TTC549 (cell line): ENCODE measurements around the gene PIEZO2.
"Not testable (repeated sequence)": the region's sequence is repeated elsewhere in the genome, so short reads cannot be mapped to it uniquely, and the experiment has no call there.

Source experiments
- FAIRE-seq: peaks from 2 replicates; lab custom pipeline; 2012; peaks lifted over from hg19 to GRCh38; lab: Jason Lieb, UNC

PIEZO2 gene

GRCh38 chr18:10924290-10924689 lies 225.1 kb downstream of the PIEZO2 start:
- FAIRE-seq: no peak

DNA sequence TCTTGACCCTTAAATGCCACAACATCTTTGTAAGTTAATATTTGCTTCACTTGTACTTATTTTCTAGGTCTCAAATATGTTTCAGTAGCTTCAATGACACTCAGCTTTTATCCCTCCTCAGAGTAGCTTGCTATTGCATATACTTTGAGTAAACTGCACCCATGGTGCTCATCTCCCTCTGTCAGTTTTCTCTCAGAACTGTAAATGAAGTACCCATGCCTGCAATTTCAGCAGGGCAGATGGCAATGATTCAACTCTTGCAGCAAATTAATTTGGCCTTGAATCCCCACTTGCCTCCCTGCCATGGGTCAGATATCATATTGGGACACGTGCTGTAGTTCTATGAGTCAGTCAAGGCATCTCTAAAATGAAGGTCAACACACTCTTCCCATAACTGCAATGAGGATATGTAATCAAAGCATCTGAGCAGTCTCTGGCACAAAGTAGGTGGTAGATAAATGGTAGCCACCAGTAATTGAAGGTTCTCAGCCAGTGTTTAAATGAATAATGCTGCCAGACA lies 225.8 kb downstream of the PIEZO2 start:
- FAIRE-seq: no peak

DNA sequence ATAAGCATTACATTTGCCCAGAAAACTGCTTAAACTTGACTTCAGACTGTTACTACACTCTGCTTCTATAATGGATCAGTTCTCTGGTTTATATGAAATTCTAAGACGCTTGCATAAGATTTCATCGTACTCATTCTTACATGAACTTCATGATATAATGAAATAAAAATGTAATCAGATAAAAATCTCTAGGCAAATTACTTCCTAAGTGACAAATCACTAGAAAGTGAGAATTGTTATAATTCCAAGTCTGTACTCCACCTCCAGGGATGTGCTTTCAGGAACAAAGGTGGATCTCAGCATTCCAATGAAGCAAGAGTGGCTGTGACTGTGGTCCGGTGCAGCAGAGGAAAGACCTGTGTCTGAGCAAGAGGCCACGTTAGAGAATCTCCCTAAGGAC lies 226.2 kb downstream of the PIEZO2 start:
- no peak for FAIRE-seq

- not testable (repeated sequence) for FAIRE-seq
Observed at GRCh38 chr18:10922712-10923111, 226.7 kb downstream of the PIEZO2 start.

DNA sequence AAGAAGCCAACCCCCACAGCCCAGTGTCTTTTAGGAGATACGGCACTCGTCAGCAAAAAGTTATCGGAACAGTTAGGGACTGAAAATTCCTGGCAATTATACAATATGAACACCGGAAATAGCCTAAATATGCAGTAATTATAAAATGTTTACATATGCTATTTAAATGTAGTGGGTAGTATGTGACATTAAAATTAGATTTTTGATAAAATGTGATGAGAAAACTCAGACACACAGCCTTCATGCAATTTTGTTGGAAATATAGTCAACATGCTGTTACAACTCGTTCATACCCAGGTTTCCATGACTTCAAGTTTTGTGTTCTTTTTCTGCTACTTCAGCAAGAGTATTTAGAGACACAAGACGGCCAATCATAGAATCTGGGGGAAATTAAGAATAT lies 229.1 kb downstream of the PIEZO2 start:
- FAIRE-seq: not testable (repeated sequence)

DNA sequence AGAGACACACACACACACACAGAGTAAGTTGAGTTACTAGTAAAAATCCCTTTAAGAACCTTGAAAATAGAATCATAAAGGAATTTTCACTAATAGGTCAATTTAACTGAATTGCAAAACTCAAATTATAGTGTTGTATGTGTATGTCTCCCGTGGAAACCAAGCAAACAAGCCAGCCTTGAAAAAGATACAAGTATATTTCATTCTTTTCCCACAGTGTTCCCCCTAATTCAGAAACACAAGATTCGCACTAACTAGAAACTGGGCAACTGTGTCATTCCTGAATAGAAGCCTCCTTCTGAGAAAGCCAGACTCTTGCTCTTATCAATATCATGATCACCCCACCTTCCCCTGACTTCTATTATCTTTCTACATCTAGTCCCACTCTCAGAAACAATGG lies 229.5 kb downstream of the PIEZO2 start:
- FAIRE-seq: no peak

GRCh38 chr18:10916865-10917264 lies 232.5 kb downstream of the PIEZO2 start:
- no peak for FAIRE-seq

- no peak for FAIRE-seq
Observed at GRCh38 chr18:10916387-10916786, 233.0 kb downstream of the PIEZO2 start.

DNA sequence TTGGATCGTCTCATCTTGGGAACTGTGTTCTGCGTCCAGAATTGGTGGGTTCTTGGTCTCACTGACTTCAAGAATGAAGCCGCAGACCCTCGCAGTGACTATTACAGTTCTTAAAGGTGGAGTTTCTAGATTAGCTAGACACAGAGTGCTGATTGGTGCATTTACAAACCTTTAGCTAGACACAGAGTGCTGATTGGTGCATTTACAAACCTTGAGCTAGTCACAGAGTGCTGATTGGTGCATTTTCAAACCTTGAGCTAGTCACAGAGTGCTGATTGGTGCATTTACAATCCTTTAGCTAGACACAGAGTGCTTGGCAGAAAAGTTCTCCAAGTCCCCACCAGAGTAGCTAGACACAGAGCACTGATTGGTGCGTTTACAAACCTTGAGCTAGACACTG lies 233.6 kb downstream of the PIEZO2 start:
- not testable (repeated sequence) for FAIRE-seq

DNA sequence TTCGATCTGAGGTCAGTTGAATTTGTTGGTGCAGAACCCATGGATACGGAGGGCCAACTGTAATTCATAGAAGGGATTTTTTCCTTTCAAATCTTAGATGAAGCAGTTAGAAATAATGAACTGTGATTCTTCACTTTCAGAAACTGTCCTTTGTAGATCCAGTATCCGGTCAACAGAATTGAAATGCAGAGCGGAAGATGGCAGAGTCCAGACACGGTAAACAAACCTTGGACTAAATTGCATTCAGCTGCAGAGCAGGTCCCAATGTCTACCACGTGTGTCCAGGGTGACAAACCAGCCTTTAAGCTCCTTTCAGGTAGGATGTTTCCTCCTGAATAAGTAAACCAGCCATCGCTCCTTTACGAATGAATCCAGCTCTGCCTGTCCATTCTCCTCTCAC lies 234.8 kb downstream of the PIEZO2 start:
- FAIRE-seq: not testable (repeated sequence)

DNA sequence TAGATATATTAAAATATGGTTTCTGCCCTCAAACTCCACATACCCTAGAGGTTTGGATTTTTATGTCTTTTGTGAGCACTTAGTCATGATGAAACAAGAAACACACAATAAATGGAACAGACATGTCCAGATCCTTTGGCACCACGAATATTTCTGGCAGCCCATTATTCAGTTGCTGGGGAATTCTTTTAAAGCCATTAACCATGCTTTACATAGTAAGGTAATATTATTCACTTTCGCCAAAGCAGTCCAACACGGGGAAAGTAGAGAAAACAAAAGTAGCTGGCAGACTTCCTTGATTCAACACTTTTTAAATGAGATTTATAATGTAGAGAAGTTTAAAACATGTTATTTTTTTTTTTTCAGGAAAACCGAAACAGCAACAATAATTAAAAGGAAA lies 235.4 kb downstream of the PIEZO2 start:
- no peak for FAIRE-seq

- FAIRE-seq: no peak
Observed at GRCh38 chr18:10912790-10913545, 236.4 kb downstream of the PIEZO2 start.

DNA sequence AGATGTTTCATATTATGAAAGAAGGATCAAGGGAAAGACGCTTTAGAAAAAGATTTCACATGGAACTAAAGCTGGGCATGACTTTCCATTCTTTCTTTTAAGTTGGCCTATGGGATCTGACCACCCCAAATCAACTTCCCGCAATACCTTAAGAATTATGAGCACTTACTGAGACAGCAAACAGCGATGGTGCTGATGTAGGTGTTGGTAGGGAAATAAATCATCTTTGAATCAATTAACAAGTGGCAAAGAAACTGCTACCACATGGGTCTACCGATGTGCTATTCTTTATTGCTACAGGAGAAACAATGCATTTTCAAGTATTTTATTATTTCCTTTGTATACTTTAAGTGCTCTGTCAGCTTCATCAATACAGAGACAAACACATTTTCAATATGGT lies 239.6 kb downstream of the PIEZO2 start:
- no peak for FAIRE-seq

DNA sequence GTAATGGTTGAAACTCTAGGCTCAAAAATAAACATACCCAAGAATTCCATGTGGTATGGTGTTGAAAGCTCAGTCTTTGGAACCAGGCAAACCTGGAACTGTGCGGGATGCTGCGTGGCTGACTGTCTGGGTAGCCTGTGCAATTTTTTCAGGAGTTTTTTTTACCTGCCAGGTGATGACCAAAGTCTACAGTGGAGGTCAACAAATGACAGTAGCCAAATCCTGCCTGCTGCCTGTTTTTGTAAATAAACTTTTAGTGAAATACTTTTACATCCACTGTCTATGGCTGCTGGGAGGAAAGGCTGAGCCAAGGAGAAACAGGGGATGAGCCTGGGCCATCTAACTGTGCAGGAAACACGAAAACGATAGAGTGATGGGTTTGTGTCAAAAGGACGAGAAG lies 240.6 kb downstream of the PIEZO2 start:
- no peak for FAIRE-seq

GRCh38 chr18:10907749-10908148 lies 241.6 kb downstream of the PIEZO2 start:
- FAIRE-seq: no peak

DNA sequence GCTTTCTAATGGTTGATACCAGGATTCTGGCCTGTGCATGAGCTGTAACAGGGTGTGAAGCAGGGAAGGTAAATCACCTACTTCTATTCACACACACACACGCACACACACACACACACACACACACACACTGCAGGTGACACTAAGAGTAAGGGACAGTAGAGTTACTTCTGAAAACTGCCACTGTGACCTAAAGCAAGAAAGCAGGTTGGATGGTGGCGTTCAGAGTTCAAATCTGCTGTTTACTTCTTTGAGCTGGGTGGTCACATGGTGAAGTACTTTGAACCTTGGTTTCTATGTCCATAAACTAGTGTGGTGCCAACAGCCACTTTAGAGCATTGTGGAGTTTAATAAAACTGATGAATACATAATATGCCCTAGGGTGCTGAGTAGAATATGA lies 248.0 kb downstream of the PIEZO2 start:
- no peak for FAIRE-seq

DNA sequence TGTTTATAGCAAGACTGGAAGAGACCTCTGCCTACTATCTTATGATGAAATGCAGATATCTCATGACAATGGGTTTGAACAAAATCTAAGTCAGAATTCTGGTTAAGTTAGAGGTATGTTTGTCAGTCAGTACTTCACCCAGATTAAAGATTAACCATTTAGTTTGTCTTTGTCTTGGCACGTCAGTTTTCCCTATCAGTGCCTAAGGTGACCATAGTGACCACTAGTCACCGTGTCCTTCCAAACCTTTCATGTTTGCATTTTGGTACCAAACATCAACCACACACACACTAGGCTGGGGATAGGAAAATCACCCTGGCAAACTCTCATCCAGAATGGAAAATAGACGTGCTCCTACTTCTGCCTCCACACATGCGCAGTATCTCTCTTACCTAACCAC lies 248.9 kb downstream of the PIEZO2 start:
- FAIRE-seq: no peak

- FAIRE-seq: no peak
Observed at GRCh38 chr18:10899481-10899880, 249.9 kb downstream of the PIEZO2 start.

- no peak for FAIRE-seq
Observed at GRCh38 chr18:10898417-10898974, 250.9 kb downstream of the PIEZO2 start.

GRCh38 chr18:10896851-10897250 lies 252.5 kb downstream of the PIEZO2 start:
- no peak for FAIRE-seq

DNA sequence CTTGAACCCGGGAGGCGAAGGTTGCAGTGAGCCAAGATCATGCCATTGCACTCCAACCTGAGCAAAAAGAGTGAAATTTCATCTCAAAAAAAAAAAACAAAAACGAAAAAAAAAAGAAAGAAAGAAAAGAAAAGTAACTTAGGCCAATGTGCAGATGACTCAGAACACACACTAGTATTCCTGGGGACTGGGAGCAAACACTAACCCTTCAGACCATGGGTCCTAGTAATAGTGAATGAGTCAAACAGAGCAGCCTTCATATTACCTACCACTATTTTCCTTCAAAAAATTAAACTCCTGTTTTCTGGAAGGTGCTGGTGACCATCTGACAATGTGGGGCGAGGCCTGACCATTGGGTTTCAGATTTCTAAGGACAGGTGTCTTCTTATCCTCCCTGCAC lies 253.4 kb downstream of the PIEZO2 start:
- no peak for FAIRE-seq

DNA sequence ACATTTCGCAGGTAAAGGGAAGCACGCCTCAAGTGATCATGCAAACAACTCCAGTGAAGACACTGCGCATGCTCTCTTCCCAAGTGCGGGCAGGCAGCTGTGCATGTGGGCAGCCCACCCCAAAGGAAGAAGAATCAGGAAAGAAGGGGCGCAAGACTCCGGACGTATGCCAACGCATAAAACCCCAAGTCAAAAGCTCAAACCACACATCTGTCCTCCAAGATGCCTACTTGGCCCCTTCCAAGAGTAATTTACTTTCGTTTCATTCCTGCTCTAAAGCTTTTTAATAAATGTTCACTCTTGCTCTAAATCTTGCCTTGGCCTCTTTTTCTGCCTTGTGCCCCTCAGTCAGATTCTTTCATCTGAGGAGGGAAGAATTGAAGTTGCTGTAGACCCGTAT lies 254.9 kb downstream of the PIEZO2 start:
- no peak for FAIRE-seq

DNA sequence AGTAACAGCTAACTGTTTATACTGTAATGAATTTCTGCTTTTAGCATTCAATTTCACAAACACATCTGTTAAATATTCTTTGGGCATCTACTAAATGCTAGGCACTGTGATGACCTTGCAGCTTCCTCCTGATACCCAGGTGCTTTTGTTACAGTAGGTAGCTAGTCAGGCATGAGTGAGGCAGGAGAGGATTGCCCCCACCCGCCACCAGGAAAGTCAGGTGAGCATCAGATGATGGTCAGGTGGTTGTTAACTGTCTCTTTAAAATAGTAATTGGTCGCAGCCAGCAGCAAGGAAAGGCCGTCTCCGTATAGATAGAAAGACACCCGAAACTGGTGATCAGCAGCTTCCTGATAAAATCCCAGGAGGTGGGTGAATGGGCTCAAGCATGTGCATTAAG lies 255.6 kb downstream of the PIEZO2 start:
- FAIRE-seq: no peak

DNA sequence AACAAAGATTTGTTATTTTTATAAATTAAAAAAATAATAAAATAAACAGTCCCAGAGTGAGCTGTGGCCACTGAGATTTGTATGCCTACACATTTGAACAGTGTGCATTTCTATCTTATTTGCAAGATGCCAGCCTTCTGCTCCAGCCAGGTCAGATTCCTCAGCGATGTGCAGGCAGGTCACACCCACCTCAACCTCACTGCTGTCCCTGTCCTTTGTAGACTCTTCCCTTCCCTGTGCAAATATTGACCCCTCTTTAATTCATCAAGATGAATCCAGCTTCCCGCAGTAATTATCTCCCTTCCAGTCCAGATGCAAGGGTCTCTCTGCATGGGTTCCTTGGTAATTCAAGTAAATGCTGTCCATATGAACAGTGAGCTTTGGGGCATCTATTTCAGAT lies 256.2 kb downstream of the PIEZO2 start:
- no peak for FAIRE-seq
